GM12873 (cell line): Measurements from ENCODE around the gene COL4A3.

Experiments used
- CTCF ChIP-seq: IDR thresholded peaks from 2 replicates; pipeline ENCODE4 v1.5.1; 2012; ENCODE audit warnings: low read depth, mild to moderate bottlenecking, moderate library complexity, low read length, control low read depth; ENCODE audit not compliant: insufficient read depth; ENCODE audit errors: missing control alignments

Gene COL4A3

DNA sequence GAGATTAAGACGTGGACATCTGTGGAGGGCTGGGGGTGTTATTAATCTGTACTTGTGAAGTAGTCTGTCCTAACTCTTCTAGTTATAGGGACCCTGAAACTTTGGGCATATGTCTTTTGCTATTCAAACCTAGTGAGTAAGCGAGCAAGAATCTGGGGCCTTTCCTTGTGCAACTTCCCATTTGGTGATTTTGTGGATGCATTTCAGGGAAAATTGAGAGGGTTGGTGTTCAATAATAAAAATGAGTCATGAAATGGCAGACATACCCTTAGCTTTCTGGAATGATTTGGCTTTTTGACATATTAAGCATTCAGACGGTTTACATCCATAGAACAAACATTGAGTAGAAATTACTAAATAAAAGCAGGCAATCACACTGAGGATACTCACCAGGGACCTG is 17.4 kb upstream of the COL4A3 start:
- no peak for TF ChIP-seq CTCF

GRCh38 chr2:227148106-227148505 is 16.3 kb upstream of the COL4A3 start:
- no peak for TF ChIP-seq CTCF

GRCh38 chr2:227150222-227150936 is 14.0 kb upstream of the COL4A3 start:
- TF ChIP-seq CTCF = no peak

DNA sequence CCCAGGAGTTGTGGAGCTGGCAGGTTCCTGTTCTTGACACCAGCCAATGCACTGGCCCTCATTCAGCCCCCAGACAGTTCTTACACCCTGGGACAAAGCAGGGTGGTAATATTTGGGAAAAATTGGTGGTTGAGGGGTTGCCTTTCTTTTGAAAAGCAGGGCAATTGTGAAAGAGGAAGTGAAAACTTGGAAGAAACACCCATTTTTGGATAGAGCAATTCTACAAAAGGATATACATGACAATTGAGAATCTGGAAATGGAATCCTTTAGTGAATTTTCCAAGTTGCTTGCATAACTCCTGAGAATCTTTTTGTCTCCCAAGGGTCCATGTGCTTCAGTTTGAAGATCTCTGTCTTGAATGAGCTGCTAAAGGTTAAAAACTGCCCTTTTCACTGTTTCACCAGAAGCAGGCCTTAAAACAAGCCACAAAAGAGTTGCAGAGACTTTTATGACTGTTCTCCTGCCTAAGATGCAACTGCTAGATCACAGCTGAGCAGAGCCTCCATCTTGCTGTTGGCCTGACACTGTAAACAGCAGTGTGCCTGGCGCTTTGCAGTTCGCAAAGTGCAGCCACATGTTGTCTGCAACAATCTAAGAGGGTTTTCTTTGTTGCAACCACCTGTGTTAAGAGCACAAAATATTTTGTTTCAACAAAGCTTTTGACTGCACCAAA is 12.2 kb upstream of the COL4A3 start:
- TF ChIP-seq CTCF = no peak

DNA sequence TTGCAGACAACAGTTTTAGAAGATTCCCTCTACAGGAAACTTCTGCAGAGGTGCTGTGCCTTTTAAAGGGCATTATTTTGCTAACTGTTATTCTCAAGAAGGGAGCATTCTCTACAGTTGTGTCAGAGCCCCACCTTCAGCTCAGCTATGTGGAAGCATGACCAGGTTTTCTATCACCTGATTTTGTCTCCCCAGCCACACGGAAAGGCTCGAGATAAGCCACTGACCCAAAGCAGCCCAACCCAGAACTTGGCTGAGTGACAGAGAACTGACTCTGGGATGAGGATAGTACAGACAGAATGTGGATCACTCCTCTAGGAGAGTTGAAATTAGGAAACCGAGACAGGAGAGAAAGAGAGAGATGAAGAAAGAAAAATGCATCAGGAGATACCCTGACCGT is 11.1 kb upstream of the COL4A3 start:
- TF ChIP-seq CTCF = no peak

GRCh38 chr2:227153758-227154486 is 10.5 kb upstream of the COL4A3 start:
- TF ChIP-seq CTCF = no peak
